Liver (tissue), 9 donors: Measurements from ENCODE around the gene DISC1. TPM values are rescaled to one million over a fixed set of nuclear protein-coding genes. Genes with fewer than 3 reads are reported as not detected.
A peak's percentile ranks its signal among the peaks of the same experiment; 100 is the strongest.

Source experiments
- DNase-seq: peaks from one replicate; pipeline ENCODE4 v3.0.0-alpha.2; 2017; ENCODE audit warnings: low spot score
- H3K27ac ChIP-seq, 2 donors: one replicate each; pipeline ENCODE4 v1.7.0; 2013; ENCODE audit warnings: inconsistent platforms in 2 of 2, low read length in 2 of 2, control low read depth in 1 of 2, low read depth in 1 of 2, mild to moderate bottlenecking in 1 of 2
- H3K27me3 ChIP-seq, 4 donors: one replicate each; pipeline versions ENCODE4 v1.6.1 to v1.7.0; 2013; ENCODE audit warnings: low read length in 3 of 4, inconsistent platforms in 1 of 4, mild to moderate bottlenecking in 1 of 4, moderate library complexity in 1 of 4; ENCODE audit not compliant: control insufficient read depth in 4 of 4, insufficient read depth in 4 of 4
- H3K36me3 ChIP-seq, 4 donors: one replicate each; pipeline versions ENCODE4 v1.6.1 to v1.7.0; 2013; ENCODE audit warnings: low read length in 3 of 4, mild to moderate bottlenecking in 3 of 4, low read depth in 1 of 4, moderate library complexity in 1 of 4; ENCODE audit not compliant: control insufficient read depth in 4 of 4, insufficient read depth in 3 of 4
- H3K4me1 ChIP-seq, 4 donors: one replicate each; pipeline versions ENCODE4 v1.6.1 to v1.7.0; 2013; ENCODE audit warnings: low read length in 3 of 4, mild to moderate bottlenecking in 3 of 4, moderate library complexity in 1 of 4; ENCODE audit not compliant: control insufficient read depth in 4 of 4, insufficient read depth in 4 of 4
- H3K4me3 ChIP-seq, 3 donors: one replicate each; pipeline versions ENCODE4 v1.6.1 to v1.7.0; 2013; ENCODE audit warnings: low read length in 3 of 3, control low read depth in 1 of 3, low read depth in 1 of 3, mild to moderate bottlenecking in 1 of 3
- H3K9ac ChIP-seq, 2 donors: one replicate each; pipeline ENCODE4 v1.7.0; 2013; ENCODE audit warnings: low read length in 2 of 2, mild to moderate bottlenecking in 2 of 2, moderate library complexity in 2 of 2, control low read depth in 1 of 2, low read depth in 1 of 2
- H3K9me3 ChIP-seq, 4 donors: one replicate each; pipeline versions ENCODE4 v1.6.1 to v1.7.0; 2013; ENCODE audit warnings: low read length in 3 of 4; ENCODE audit not compliant: control insufficient read depth in 4 of 4
- ATF3 ChIP-seq: IDR thresholded peaks from 2 replicates; pipeline ENCODE4 v1.6.1; 2016; ENCODE audit warnings: antibody characterized with exemption
- CTCF ChIP-seq: fragments of 150-350 bp; IDR thresholded peaks from 2 replicates; pipeline ENCODE4 v1.5.1; 2017; ENCODE audit warnings: improper control_type of control experiment, low read depth, low read length; ENCODE audit not compliant: missing input control
- EGR1 ChIP-seq, 2 donors: IDR thresholded peaks; 2 replicates each; pipeline ENCODE4 v1.6.1; 2016 to 2018; ENCODE audit warnings: antibody characterized with exemption in 2 of 2, low read depth in 2 of 2
- FOXA1 ChIP-seq: IDR thresholded peaks from 2 replicates; pipeline ENCODE4 v1.6.1; 2016; ENCODE audit warnings: antibody characterized with exemption
- FOXA2 ChIP-seq: IDR thresholded peaks from 2 replicates; pipeline ENCODE4 v1.6.1; 2016; ENCODE audit warnings: antibody characterized with exemption
- GABPA ChIP-seq, 2 donors: IDR thresholded peaks in 1 of 2; conservative IDR thresholded peaks in 1 of 2; 2 replicates each; pipeline ENCODE4 v1.6.1; 2016; ENCODE audit warnings: antibody characterized with exemption in 2 of 2, mild to moderate bottlenecking in 1 of 2, moderate library complexity in 1 of 2
- HNF4A ChIP-seq, 2 donors: conservative IDR thresholded peaks; 2 replicates each; pipeline ENCODE4 v1.6.1; 2016; ENCODE audit warnings: antibody characterized with exemption in 2 of 2, mild to moderate bottlenecking in 2 of 2
- HNF4G ChIP-seq: IDR thresholded peaks from 2 replicates; pipeline ENCODE4 v1.6.1; 2016; ENCODE audit warnings: antibody characterized with exemption
- JUND ChIP-seq, 2 donors: IDR thresholded peaks; 2 replicates each; pipeline ENCODE4 v1.6.1; 2016; ENCODE audit warnings: antibody characterized with exemption in 2 of 2
- MAX ChIP-seq: IDR thresholded peaks from 2 replicates; pipeline ENCODE4 v1.6.1; 2016; ENCODE audit warnings: antibody characterized with exemption
- NR2F2 ChIP-seq: IDR thresholded peaks from 2 replicates; pipeline ENCODE4 v1.6.1; 2016; ENCODE audit warnings: antibody characterized with exemption
- RAD21 ChIP-seq, 2 donors: IDR thresholded peaks; 2 replicates each; pipeline ENCODE4 v1.6.1; 2016; ENCODE audit warnings: antibody characterized with exemption in 2 of 2, mild to moderate bottlenecking in 2 of 2
- REST ChIP-seq: IDR thresholded peaks from 2 replicates; pipeline ENCODE4 v1.6.1; 2016; ENCODE audit warnings: antibody characterized with exemption, mild to moderate bottlenecking
- RXRA ChIP-seq, 2 donors: IDR thresholded peaks; 2 replicates each; pipeline ENCODE4 v1.6.1; 2017 to 2018; ENCODE audit warnings: antibody characterized with exemption in 2 of 2, mild to moderate bottlenecking in 1 of 2
- SP1 ChIP-seq: IDR thresholded peaks from 2 replicates; pipeline ENCODE4 v1.6.1; 2018; ENCODE audit warnings: antibody characterized with exemption, mild to moderate bottlenecking
- TAF1 ChIP-seq: conservative IDR thresholded peaks from 2 replicates; pipeline ENCODE4 v1.6.1; 2016; ENCODE audit warnings: antibody characterized with exemption, mild to moderate bottlenecking
- YY1 ChIP-seq: IDR thresholded peaks from 2 replicates; pipeline ENCODE4 v1.6.1; 2016; ENCODE audit warnings: antibody characterized with exemption, mild to moderate bottlenecking
- ZBTB33 ChIP-seq: IDR thresholded peaks from 2 replicates; pipeline ENCODE4 v1.6.1; 2016; ENCODE audit warnings: antibody characterized with exemption
- WGBS: extraction: QIAGEN DNeasy Blood & Tissue Kit; methylation state at CpG from one replicate; pipeline ENCODE4 v1.1.7; 2013; 5-methylcytosine and 5-hydroxymethylcytosine counted together
- polyA plus RNA-seq, 2 donors: library from polyadenylated mRNA; stranded (reverse) in 1 of 2; unstranded in 1 of 2; fragments of 200-250 nt in 1 of 2; fragments of >200 nt in 1 of 2; fragmentation: Nextera tagmentation in 1 of 2; extraction: Ambion mirVana in 1 of 2; gene quantifications; one replicate each; pipeline versions ENCODE4 v1.2.1 to v1.2.3, GENCODE V29; 2013 to 2015
- total RNA-seq, 2 donors: library from RNA; depleted of rRNA; stranded (reverse); fragments of >200 nt; gene quantifications; one replicate each; pipeline ENCODE4 v1.2.3, GENCODE V29; 2014
- donor health status: healthy.
- donor health status: healthy.
- donor health status: healthy.
- donor health status: healthy.
- donor health status: healthy.

DISC1 gene
- total and polyA plus RNA-seq, 4 donors = 0.45 to 6.3 (median 2.3) TPM

- no peaks in the 10 kb centered on the region for H3K27me3 ChIP-seq
- whole genome bisulfite sequencing = 62% methylated on average over 3 of the region's 3 CpGs
- H3K36me3 ChIP-seq = no peaks in the 10 kb centered on the region
- H3K4me3 ChIP-seq = no peak overlapping the region
- H3K27ac ChIP-seq = no peak overlapping the region
- no peaks in the 10 kb centered on the region for H3K4me1 ChIP-seq
- H3K9ac ChIP-seq = no peak overlapping the region
- no peaks in the 10 kb centered on the region for H3K9me3 ChIP-seq
- no peak for DNase-seq
- TF ChIP-seq HNF4A (conservative IDR thresholded peaks at IDR 0.05) (no peak), RAD21 (IDR thresholded peaks at IDR 0.05) (peak; percentile 55), RXRA (IDR thresholded peaks at IDR 0.05) (no peak)
Measured at GRCh38 chr1:231584117-231584516, 42.5 kb upstream of the DISC1 start.

- TF ChIP-seq REST = no peak
- no peak for TF ChIP-seq SP1
- no peak for TF ChIP-seq ATF3
- no peak for TF ChIP-seq ZBTB33
- TF ChIP-seq CTCF = no peak
- no peak for TF ChIP-seq TAF1
- TF ChIP-seq EGR1 (IDR thresholded peaks at IDR 0.05; ENCODE audit: low read depth in 2 of 2) = no peak
- TF ChIP-seq RAD21 (IDR thresholded peaks at IDR 0.05) = no peak
- TF ChIP-seq JUND (IDR thresholded peaks at IDR 0.05) = no peak
- TF ChIP-seq FOXA1 = no peak
- no peak for TF ChIP-seq HNF4A (conservative IDR thresholded peaks at IDR 0.05)
- TF ChIP-seq NR2F2 = no peak
- TF ChIP-seq HNF4G = no peak
- TF ChIP-seq YY1 = no peak
- no peak for TF ChIP-seq RXRA (IDR thresholded peaks at IDR 0.05)
- TF ChIP-seq GABPA (IDR thresholded peaks at IDR 0.05 in 1 of 2, conservative IDR thresholded peaks at IDR 0.05 in 1 of 2) = no peak
- no peak for TF ChIP-seq MAX
- no peak for TF ChIP-seq FOXA2
- no peaks in the 10 kb centered on the region for H3K9me3 ChIP-seq
- no peaks in the 10 kb centered on the region for H3K4me1 ChIP-seq
- H3K27ac ChIP-seq = no peak overlapping the region
- H3K9ac ChIP-seq = no peak overlapping the region
- DNase-seq = no peak
- H3K27me3 ChIP-seq = no peaks in the 10 kb centered on the region
- H3K4me3 ChIP-seq = no peak overlapping the region
- 73% methylated on average over 5 of the region's 5 CpGs for WGBS
- no peaks in the 10 kb centered on the region for H3K36me3 ChIP-seq
Measured at GRCh38 chr1:231584921-231585320, 41.7 kb upstream of the DISC1 start.
